Activated CD4-positive, alpha-beta T cell treated with anti-CD3 and anti-CD28 coated beads, Interleukin-2, amount 50 U/mL, for 16 hours (primary cell): ENCODE results near the gene USF3.
"Not testable (repeated sequence)": the region's sequence is repeated elsewhere in the genome, so short reads cannot be mapped to it uniquely, and the experiment has no call there.

Experiments used
- DNase-seq: peaks from one replicate; pipeline ENCODE4 v3.0.0-alpha.2; 2020

Gene USF3

DNA sequence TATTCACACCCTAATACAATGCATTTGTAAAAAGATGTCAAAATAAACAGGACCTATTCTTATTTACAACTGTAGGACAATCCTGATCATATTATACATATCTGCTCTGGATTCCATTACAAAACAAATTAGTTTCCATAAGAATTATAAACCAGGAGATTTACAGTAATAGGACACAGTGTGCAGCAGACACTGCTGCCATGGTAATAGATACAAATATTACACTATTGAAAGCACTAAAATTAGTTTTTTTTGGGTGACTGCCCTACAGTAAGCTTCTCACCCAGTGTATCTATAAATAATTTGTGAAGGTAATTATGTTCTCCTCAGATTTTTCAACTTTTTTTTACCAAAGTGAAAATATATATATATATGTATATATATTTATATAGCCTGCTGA is 47.9 kb downstream of the USF3 start:
- no peak for DNase-seq

DNA sequence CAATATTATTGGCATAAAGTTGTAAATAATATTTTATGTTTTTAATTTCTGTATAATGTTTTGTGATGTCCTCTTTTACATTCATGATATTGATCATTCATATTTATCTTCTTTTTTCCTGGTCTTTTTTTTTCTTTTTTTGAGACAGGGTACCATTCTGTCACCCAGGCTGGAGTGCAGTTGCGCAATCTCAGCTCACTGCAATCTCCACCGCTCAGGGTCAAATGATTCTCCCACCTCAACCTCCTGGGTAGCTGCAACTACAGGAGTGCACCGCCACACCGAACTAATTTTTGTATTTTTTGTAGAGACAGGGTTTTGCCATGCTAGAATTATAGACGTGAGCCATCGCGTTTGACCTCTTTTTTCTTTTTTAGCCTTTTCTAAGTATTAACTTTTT is 52.9 kb downstream of the USF3 start:
- no peak for DNase-seq

DNA sequence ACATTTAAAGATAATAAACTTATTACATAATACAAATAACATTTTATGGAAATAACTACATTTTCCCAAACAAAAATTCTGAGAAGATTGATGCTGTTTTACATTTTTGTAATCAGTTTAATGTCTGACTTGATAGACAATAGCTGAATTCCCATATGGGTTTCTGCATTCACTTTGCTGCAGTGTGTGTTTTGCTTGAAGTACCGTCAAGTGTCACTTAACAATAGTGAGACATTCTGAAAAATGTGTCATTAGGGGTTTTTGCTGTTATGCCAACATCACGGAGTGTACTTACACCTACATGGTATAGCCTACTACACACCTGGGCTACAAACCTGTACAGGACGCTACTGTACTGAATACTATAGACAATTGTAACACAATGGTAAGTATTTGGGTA is 57.5 kb downstream of the USF3 start:
- DNase-seq = no peak

DNA sequence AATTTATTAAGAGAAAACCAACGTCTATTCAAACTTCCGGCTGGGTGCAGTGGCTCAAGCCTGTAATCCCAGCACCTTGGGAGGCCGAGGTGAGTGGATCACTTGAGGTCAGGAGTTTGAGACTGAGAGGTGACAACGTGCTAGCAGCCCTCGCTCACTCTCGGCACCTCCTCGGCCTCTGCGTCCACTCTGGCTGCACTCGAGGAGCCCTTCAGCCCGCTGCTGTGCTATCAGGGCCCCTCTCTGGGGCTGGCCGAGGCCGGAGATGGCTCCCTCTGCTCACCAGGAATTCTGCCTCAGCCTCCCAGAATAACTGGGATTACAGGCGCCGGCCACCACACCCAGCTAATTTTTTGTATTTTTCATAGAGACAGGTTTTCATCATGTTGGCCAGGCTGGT is 58.7 kb downstream of the USF3 start:
- no peak for DNase-seq

DNA sequence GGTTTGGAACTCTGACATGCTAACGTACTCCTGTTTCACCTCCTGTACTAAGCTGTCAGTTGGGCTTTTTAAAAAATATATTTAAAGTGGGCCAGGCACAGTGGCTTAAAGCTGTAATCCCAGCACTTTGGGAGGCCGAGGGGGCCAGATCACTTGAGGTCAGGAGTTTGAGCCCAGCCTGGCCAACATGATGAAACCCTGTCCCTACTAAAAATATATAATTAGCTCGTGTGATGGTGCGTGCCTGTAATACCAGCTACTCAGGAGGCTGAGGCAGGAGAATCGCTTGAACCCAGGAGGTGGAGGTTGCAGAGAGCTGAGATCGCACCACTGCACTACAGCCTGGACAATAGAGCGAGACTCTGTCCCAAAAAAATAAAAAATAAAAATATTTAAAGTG is 60.4 kb downstream of the USF3 start:
- not testable (repeated sequence) for DNase-seq

DNA sequence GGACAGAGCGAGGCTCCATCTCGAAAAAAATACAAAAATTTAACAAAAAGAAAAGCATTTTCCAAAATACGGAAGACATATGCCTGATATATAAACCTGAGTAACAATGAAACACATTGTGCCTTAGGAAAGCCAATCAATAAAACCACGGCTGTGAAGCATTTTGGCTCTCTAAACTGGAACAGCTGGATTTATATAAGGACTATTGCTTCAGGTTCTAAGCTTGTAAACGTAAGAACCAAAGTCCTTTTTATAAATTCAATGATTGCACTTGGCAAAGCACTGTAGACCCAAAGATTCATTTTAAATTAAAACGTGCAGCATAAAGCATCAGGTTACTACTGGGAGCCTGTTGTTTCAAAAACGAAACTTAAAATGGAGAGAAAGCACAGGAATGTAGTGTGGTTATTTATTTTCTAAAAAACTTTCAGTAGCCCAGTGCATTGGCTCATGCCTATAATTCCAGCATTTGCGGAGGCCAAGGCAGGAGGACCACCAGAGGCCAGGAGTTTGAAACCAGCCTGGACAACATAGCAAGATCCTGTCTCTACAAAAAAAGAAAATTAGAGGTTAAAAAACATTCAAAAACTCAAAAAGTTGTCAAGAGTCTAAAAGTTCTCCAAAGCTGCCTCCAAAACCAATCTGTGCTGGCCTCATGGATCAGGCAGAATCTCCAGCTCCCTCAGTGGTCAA is 61.5 kb downstream of the USF3 start:
- no peak for DNase-seq

DNA sequence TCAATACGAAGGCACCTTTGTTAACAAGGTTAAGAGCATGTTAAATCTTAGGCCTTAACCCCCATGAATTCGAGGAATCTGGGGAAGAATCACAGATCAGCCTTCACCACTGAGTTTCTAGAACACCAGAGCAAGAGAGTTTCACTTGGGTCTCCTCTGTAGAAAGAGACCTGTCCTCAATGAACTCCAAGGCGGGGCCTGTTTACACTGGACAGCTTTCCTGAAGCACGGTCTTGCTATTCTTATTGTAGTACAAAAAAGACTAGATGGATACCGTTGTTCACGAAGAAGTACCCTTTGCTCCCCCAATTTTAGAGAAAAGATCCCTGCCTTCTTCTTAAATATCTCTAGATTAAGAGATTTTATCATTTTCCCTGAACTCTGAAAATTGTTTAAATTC is 64.9 kb downstream of the USF3 start:
- no peak for DNase-seq

DNA sequence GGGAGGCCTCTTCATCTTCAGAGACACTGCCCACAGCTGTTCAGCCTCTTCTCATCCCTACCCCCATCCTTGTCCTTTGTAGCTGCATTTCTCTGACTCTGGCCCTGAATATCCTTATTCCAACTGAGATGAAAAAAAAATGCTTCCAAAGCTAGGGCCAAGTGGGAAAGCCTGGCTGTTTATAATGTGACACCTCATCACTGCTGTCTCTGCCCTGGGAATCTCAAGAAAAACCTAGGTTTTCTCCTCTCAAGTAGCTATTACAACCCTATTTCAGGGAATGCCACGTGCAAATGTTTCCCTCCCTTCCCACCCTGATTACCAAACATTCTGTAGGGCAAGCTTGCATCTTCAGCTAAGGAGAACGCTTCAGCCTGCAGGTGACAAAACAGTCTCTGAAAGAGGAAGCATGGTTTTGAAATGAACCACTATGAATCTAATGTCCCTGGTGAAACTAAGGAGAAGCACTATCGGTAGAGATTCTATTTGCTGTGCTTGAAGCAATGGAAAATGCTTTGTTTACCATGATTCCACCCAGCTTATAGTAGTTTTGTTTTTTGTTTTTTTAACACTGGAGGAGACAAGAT is 65.4 kb downstream of the USF3 start:
- no peak for DNase-seq

DNA sequence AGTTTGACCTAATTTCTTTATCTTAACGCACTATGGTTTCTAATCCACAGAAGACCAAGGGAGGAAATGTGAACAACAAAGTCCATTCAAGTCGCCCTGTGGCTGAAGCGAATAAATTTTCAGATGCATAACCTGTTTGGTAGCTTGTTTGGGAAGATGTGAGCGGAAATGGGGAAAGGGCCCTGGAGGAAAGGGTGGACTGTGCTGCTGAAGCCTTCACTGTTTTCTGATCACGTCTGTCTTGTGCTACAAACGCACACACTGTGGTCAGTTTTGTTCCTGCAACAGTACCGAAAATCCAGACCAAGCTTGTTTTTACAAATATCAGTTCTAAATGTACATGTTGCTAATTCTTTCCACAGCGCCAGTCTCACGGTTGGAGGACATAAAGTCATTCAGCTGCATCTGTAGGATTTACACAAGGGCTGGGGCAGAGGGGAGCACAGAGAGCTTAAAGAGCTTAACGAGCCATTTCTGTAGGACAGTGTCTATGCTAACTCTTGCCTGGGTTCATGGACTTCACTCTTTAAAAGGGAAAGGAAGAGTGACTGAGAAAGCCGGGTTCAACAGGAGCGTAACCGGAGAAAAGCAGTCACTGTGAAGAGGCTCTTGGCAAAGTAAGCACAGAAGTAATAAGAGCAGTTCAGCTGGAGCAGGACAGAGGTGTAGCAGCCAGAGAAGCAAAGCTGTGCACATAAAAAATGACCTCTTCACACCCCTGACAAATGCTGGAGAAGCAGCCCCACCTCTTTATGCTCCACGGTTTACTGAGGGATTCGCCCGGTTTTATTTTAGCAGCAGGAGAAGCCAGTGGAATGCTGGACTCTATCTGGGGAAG is 66.6 kb downstream of the USF3 start:
- no peak for DNase-seq

DNA sequence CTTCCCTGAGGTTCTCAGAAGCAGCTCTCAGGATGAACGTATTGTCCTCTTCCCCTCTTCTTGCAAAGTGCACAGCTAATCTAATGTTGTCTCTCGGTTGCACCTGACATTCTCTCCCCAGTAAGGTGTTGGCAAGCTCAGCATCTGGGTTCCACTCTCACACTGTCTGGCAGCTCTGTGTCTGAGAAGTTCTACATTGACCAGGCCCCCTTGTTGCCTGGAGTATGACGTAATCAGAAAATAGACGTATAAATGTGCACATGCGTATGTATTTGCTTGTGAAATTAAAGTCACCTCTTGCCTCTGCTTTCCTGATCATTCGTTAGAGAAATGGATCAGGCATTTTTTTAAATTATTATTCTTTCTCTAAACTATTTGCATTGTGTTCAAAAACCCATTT is 67.7 kb downstream of the USF3 start:
- DNase-seq = no peak

DNA sequence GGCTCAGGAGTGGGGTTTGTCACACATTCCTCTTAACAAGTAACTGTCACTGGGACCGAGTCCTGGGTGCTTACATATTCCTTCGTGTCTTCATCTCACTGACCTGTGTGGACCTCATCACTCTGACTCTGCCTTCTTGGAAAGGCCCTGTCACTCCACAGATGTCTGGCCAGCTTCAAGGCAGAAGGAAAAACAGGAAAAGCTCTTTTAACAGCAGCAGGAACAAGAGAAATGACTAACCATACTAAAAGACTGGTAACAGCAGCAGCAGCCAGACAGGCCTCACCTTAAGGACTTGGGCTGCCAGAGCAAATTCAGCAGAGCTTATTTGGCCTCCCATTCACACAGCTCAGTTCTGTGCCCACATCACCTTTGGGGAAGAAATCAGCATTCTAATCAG is 68.1 kb downstream of the USF3 start:
- no peak for DNase-seq

DNA sequence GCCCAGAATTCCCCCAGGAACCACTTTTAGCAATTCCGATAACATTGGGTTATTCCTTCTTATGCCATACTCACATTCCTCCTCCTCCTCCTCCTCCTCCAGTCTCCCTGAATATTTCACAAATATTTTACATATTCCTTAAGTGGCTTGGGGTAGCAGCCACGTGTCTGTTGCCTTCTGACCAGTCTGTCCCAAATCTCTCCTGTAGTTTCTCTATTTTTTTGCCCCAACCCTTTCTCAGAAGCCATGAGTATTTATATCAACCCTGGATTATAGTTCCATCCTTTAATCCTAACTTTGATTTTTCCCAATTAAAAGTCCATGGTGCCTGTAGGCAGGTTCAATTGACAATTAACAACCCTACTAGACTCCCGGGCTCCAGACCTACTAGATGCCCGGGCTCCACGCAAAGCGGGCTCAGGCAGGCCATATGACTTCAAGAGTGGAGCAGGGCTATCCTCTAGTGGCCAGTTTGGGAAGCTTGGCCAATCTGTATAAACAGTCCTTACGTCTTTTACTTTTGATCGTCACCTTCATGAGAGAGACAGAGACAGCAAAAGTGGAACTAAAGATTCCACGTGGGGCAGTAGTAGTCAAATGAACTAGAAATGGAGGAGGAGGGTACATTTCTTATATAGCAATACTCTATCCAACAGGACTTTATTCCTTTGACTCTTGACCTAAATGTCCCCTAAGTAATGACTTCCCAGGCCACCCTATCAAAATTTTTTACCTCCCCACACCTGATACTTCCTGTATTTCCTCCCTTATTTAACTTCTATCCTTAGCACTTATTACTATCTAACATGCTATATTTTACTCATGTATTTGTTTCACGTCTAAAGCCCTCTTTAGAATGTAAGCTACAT is 69.7 kb downstream of the USF3 start:
- DNase-seq = peak; percentile 10

DNA sequence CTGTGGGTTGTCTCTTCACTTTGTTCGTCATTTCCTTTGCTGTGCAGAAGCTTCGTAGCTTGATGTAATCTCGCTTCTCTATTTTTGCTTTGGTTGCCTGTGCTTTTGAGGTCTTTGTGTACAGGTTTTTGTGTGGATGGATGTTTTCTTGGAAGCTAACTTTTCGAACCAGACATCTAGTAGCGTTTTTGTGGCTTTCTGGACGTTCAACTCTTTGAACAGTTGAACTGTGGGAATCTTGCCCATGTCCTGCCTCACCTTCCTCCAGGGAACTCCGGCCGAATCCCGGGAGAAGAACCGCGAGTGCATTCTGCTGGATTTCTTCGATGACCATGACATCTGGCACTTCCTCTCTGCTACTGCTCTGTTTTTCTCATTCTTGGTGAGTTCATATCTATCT is 70.6 kb downstream of the USF3 start:
- DNase-seq = no peak

DNA sequence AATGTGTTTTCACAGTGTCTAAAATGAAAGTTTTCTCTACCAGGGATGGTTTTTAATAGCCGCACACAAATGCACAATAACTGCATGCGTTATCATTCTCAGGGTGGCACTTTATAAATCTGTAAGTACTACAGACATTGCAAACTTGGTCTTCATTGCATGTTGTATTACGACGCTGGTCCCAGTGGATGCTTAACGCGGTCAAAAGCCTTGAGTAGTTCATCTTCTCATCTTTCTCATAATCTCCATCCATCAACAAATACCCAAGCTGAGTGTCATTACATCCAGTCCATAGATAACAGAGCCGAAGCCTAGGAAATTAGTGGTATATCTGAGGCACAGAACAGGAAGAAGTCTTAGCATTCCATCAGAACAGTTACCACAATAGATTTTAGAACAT is 72.6 kb downstream of the USF3 start:
- no peak for DNase-seq

DNA sequence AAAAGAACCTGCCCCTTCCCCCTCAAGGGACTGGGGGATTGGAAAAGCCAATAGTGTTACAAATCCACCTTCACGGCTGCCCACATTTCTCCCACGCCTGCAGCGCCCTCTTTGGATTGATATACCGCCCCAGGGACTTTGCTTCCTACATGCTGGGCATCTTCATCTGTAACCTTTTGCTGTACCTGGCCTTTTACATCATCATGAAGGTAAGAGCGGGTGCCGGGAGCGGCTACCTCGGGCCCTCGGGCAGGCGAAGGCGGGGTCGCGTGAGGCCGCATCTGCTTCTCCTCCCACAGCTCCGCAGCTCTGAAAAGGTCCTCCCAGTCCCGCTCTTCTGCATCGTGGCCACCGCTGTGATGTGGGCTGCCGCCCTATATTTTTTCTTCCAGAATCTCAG is 73.1 kb downstream of the USF3 start:
- no peak for DNase-seq

DNA sequence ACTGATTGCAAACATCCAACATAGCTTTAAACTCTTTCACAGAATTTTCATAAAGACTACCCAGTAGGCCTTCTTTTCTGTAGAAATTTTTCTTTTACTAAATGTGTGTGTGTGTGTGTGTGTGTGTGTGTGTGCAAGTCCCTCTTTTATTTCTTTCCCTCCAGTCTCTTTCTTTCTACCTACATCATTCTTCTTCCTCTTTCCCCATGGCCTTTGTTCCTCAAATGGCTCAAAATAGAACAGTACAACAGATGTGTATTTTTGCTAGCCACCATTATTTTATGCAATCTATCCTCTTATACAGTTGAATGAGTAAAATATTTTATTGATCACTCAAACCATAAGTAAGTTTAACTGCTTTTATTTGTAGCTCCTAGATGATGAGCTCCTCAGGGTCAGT is 76.4 kb downstream of the USF3 start:
- no peak for DNase-seq

DNA sequence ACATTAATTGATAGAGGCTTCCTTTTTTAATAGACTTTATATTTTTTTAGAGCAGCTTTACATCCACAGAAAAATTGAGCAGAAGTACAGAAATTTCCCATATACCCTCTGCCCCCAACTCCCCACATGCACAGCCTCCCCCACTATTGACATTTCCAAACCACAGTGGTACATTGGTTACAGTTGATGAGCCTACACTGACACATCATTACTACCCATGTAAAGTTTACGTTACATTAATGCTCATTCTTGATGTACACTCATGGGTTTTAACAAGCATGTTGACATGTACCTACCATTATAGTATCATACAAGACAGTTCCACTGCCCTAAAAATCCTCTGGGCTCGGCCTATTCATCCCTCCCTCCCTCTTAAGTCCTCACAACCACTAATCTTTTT is 78.7 kb downstream of the USF3 start:
- DNase-seq = no peak

DNA sequence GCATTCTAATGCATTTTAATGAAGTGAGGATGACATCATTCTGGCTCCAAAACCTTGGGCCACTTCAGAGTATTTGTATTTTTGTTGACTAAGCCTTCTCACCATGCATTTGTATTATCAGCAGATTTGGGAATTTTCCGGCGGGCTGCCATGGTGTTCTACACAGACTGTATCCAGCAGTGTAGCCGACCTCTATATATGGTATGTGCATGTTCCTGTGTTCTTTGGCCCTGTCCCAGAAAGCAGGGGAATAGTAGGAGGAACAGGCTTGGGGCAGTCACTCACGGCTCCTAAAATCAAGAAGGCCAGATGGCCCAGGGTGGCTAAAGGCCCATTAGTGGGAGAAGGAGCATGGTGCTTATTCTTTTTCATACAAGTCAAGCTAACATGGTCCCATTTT is 80.5 kb downstream of the USF3 start:
- no peak for DNase-seq

DNA sequence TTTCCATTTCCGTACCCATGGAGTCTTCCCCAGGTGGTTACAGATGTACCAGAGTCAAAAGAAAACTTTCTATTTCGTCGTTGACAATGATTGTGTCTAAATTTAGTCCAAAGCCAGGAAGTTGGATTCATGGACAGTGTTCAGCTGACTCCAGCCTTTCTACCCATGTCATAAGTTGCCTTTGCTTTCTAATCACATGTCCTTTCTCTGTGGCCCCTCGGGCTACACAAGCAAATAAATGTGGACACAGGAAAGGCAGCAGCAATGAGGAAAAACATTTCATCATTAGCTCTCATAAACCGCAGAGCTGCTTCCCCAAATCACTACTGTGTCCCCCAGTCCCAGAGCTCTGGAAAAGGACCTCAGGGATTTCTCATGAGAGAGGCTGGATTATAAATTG is 82.0 kb downstream of the USF3 start:
- no peak for DNase-seq

DNA sequence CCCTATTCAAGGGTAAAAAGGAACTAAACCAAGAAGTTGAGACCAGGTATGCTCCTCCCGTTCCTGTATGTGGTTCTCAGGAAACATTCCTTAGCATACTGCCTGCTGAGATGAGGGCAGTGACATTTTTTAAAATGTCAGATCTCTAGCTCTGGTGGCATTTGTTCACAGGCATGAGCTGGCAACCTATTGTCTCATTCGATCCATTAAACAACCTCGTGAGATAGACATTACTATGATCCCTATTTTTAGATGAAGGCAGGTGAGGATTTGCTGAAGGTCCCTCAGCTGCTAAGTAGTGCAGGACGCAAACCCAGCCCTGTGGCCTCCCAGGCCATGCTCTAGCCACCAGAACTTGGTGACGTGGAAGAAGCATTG is 89.2 kb downstream of the USF3 start:
- DNase-seq = no peak

DNA sequence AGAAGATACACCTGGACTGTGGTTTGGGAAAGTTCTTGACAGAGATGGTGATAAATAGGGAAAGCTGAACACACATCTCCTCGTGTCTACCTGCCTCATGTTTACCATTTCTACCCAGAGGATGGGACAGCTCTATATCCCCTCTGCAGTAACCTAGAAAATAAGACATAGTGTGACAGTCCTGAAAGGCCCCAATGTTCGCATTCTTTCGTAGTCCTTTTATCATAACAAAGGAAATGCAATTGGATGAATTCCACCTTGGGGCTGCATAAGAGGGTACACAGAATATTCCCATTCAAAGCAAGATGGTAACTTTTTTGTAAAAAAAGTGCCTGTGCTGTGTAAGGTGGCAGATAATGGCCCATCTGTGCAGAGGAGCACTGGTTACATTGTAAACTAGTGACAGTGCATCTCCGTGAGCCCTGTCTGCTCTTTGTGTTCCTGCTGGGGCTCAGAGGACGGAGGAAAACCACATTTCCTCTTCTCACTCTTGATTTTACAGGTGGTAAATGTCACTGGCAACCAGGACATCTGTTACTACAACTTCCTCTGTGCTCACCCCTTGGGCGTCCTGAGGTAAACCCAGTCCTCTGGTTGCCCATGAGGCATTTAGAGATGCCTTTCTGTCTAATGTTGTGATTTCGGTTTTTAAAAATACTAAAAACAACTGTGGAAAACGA is 89.8 kb downstream of the USF3 start:
- DNase-seq = peak; percentile 89

DNA sequence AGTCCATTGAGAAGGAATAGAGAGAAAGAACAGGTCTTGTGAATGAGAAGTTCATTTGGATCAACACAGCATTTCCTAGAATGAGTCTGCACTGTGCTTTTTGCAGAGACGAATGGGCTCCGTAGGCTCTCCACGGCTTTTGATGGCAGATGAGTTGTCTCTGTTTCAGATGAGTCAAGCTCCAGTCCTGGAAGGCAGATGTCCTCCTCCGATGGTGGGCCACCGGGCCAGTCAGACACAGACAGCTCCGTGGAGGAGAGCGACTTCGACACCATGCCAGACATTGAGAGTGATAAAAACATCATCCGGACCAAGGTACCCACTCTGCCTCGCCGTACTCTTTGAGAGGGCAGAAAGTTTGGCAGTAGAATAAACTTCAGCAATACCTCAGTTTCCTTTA is 93.6 kb downstream of the USF3 start:
- DNase-seq = no peak

DNA sequence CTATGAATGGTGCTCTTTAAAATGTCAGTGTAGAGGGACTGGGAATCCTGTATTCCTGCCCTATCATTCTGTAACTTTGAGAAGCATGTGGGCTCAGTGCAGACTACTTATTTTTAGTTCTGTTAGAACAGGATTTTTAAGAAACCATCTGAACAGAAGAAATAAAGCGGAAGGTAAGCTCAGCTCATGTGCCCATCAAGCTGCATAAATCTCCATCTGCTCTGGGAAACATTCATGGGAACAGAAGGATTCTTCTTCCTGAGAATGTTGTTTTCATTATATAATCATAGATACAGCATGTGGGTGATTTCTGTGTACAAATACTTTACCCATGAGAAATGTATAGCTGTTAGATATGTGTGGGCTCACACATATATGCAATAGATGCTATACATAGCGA is 94.2 kb downstream of the USF3 start:
- DNase-seq = no peak
